CD4-positive, alpha-beta memory T cell (primary cell): ENCODE data around the gene TAX1BP1. TPM values are rescaled to one million over a fixed set of nuclear protein-coding genes. Genes with fewer than 3 reads are reported as not detected.
A peak's percentile ranks its signal among the peaks of the same experiment; 100 is the strongest.

ENCODE experiments used
- CTCF ChIA-PET: fragments of 350-600 bp; sonication (Branson Sonifier 250); formaldehyde crosslinking; loops from one replicate; lab custom pipeline; 2021; ENCODE audit warnings: inconsistent platforms; ENCODE audit not compliant: partially characterized antibody; lab: Charles Lee
- POLR2A ChIA-PET: fragments of 350-600 bp; sonication (Branson Sonifier 250); formaldehyde crosslinking; loops from one replicate; lab custom pipeline; 2021; ENCODE audit not compliant: partially characterized antibody; lab: Charles Lee
- DNase-seq, 5 donors: peaks; one replicate each; pipeline versions ENCODE4 v3.0.0 to v3.0.0-alpha.2; 2020 to 2022; ENCODE audit warnings: mixed read lengths in 1 of 5
- H3K27ac ChIP-seq: one replicate; pipeline ENCODE4 v1.7.0; 2013; ENCODE audit warnings: low read depth, low read length
- H3K27me3 ChIP-seq: 2 replicates; pipeline ENCODE4 v1.7.0; 2013; ENCODE audit warnings: mild to moderate bottlenecking, low read length, moderate library complexity; ENCODE audit not compliant: insufficient read depth
- H3K36me3 ChIP-seq: 2 replicates; pipeline ENCODE4 v1.7.0; 2013; ENCODE audit warnings: mild to moderate bottlenecking, low read length, moderate library complexity; ENCODE audit not compliant: insufficient read depth
- H3K4me1 ChIP-seq: 2 replicates; pipeline ENCODE4 v1.7.0; 2013; ENCODE audit warnings: mild to moderate bottlenecking, low read length, moderate library complexity; ENCODE audit not compliant: insufficient read depth
- H3K4me3 ChIP-seq, 2 donors: one replicate each; pipeline ENCODE4 v1.7.0; 2013; ENCODE audit warnings: low read length in 2 of 2, mild to moderate bottlenecking in 1 of 2
- H3K9me3 ChIP-seq, 2 donors: one replicate each; pipeline ENCODE4 v1.7.0; 2013; ENCODE audit warnings: low read length in 2 of 2, control low read depth in 1 of 2; ENCODE audit not compliant: control insufficient read depth in 1 of 2
- H3K27ac Mint-ChIP-seq, 7 donors: one replicate each; pipeline ENCODE4 v1.8.0; 2020 to 2021; ENCODE audit warnings: mixed read lengths in 7 of 7, mild to moderate bottlenecking in 6 of 7, inconsistent platforms in 3 of 7, moderate library complexity in 3 of 7
- H3K27me3 Mint-ChIP-seq, 2 donors: one replicate each; pipeline ENCODE4 v1.8.0; 2020 to 2021; ENCODE audit warnings: mixed read lengths in 2 of 2
- H3K36me3 Mint-ChIP-seq, 2 donors: one replicate each; pipeline ENCODE4 v1.8.0; 2020 to 2021; ENCODE audit warnings: mixed read lengths in 2 of 2, inconsistent platforms in 1 of 2, mild to moderate bottlenecking in 1 of 2
- H3K4me1 Mint-ChIP-seq, 4 donors: one replicate each; pipeline ENCODE4 v1.8.0; 2020 to 2021; ENCODE audit warnings: mixed read lengths in 4 of 4, mild to moderate bottlenecking in 1 of 4
- H3K4me3 Mint-ChIP-seq, 8 donors: one replicate each; pipeline ENCODE4 v1.8.0; 2020 to 2021; ENCODE audit warnings: mixed read lengths in 8 of 8, mild to moderate bottlenecking in 7 of 8, moderate library complexity in 6 of 8, inconsistent platforms in 3 of 8
- H3K9me3 Mint-ChIP-seq, 8 donors: one replicate each; pipeline ENCODE4 v1.8.0; 2020 to 2021; ENCODE audit warnings: mixed read lengths in 8 of 8, mild to moderate bottlenecking in 5 of 8, inconsistent platforms in 3 of 8, moderate library complexity in 1 of 8
- intact Hi-C: fragments of 100-400 bp; cut with micrococcal nuclease; formaldehyde crosslinking; loops from one replicate; pipeline ENCODE4 v1.15.1; 2023
- polyA plus RNA-seq, 2 donors: library from polyadenylated mRNA; unstranded; fragments of 300-500 nt; fragmentation: Illumina TruSeq; gene quantifications; one replicate each; pipeline ENCODE4 v1.2.3, GENCODE V29; 2021
- total RNA-seq, 2 experiments: library from RNA; stranded (reverse); gene quantifications; one replicate each; pipeline ENCODE4 v1.2.3, GENCODE V29; 2021

TAX1BP1 gene
- total and polyA plus RNA-seq, 4 experiments from 2014 or later: 109 to 125 (median 112) TPM

DNA sequence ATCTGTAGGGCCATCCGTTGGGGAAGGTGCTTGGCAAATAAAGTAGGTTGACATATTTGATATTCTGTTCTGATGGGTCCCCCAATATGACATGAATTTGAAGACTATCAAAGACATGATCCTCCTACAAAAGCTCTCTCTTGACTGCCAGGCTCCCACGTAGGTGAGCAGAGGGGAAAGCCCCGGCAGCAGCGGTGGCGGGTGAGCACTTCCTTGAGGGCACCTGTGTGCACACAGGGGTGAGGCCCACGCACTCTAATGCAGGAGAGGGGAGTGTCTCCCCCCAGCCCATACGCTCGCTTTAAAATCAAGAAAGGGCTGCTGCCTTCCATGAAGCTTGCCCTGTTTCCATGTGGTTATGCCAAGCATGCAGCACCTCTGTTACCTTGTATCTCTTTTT is 100.4 kb downstream of the TAX1BP1 start:
- Histone ChIP-seq H3K4me3 (no peak overlapping the region), H3K36me3 (no peaks in the 10 kb centered on the region), H3K9me3 (no peaks in the 10 kb centered on the region), H3K27ac (peak overlapping the region; percentile 13), H3K4me1 (peaks cover 15% of the 10 kb centered on the region), H3K27me3 (no peaks in the 10 kb centered on the region)
- POLR2A ChIA-PET: interaction anchor here (1.0 kb wide), 1 partner anchor 14 kb away, joined by 3 read pairs; no protein-coding TSS in a partner anchor
- Mint-ChIP-seq H3K9me3 (no peaks in the 10 kb centered on the region), H3K4me1 (peaks cover 17 to 30% (median 25%) of the 10 kb centered on the region in 4 donors), H3K27ac (peak overlapping the region in 6 of 7 donors; percentile 77 to 88 (median 80)), H3K4me3 (peak overlapping the region in 2 of 8 donors; percentile 26 to 37), H3K27me3 (no peaks in the 10 kb centered on the region), H3K36me3 (peaks cover 0 to 11% of the 10 kb centered on the region in 2 donors)
- CTCF ChIA-PET: interaction anchor here (1.1 to 1.5 kb wide), 2 partner anchors 55 to 661 kb away, joined by 3 to 4 read pairs; no protein-coding TSS in a partner anchor
- DNase-seq: peak; percentile 34 to 65 (median 41)
- intact Hi-C loops: no loop called here

DNA sequence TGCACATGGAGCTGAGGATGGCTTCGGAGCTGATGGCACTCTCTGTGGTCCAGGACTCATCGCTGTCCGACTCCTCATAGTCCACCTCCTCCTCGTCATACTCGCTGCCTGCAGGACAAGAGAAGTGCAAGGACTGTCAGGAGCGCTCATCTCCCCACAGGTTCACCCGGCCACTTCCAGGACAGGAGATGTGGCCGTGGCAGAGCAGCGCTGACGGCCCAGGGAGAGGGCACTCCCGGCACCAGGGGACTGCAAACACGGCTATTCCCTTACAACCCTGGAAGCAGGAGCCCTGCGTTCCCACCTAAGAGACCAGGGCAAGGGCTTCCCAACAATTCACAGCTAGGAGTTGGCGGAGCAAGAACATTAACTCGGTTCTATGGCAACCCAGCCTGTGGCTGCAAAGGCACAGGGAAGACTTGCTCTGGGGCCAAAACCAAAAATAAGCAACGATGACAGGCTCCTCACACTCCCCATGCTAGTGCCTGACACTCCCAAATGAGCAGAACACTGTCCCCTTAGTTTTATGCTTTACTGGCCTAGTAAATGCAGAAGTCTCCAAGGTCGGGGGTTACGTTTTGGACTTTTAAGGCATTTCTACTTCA is 100.9 kb downstream of the TAX1BP1 start:
- peaks cover 17 to 30% (median 25%) of the 10 kb centered on the region in 4 donors for H3K4me1 Mint-ChIP-seq

DNA sequence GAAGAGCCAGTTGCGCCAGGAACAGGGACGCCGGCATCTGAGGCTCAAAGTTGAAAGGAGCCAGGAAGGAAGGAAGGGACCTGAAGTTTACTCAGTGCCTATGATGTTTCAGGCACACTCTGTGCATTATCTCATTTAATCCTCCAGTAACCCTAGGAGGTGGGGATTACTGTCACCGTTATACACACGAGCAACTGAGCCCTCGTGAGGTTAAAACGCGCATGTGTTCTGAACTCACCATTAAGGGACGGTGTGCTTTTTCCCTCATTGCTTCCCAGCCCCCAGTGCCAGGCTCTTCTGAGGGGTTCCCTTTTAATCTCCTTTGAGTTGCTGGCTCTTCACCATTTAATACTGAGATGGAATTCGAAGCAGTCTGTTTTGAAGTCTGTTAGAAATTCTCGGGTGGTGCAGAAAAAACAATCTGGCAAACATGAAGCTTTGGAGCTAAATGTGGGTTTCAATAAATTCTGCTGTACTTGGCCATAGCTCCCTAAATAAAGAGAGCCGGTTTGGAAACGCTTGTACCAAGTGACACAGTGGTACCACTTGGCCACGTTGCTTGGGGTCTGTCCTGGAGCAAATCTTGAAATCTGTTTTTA is 102.2 kb downstream of the TAX1BP1 start:
- H3K9me3 ChIP-seq: no peaks in the 10 kb centered on the region
- no peak for DNase-seq
- no peak overlapping the region for H3K27ac ChIP-seq
- POLR2A ChIA-PET: no interaction called here
- no peak overlapping the region for H3K4me3 Mint-ChIP-seq
- no peaks in the 10 kb centered on the region for H3K27me3 Mint-ChIP-seq
- H3K4me1 Mint-ChIP-seq: peaks cover 13 to 30% (median 21%) of the 10 kb centered on the region in 4 donors
- no peaks in the 10 kb centered on the region for H3K36me3 ChIP-seq
- intact Hi-C loops: no loop called here
- no peak overlapping the region for H3K4me3 ChIP-seq
- H3K27ac Mint-ChIP-seq: peak overlapping the region in 4 of 7 donors; percentile 13 to 66 (median 46)
- peaks cover 0 to 2% (median 0%) of the 10 kb centered on the region in 8 donors for H3K9me3 Mint-ChIP-seq
- peaks cover 15% of the 10 kb centered on the region for H3K4me1 ChIP-seq
- CTCF ChIA-PET: interaction anchor here (1.0 kb wide), 1 partner anchor 178 kb away, joined by 4 read pairs; no protein-coding TSS in a partner anchor
- H3K27me3 ChIP-seq: no peaks in the 10 kb centered on the region
- peaks cover 0 to 11% of the 10 kb centered on the region in 2 donors for H3K36me3 Mint-ChIP-seq

More for the DNA sequence above, 100.9 kb downstream of the TAX1BP1 start:
- ChIA-PET CTCF (interaction anchor here (1.0 to 1.5 kb wide), 3 partner anchors 56 to 661 kb away, joined by 3 to 4 read pairs (median 4); no protein-coding TSS in a partner anchor), POLR2A (no interaction called here)
- intact Hi-C loops: no loop called here
- Histone ChIP-seq H3K27ac (no peak overlapping the region), H3K4me3 (no peak overlapping the region), H3K27me3 (no peaks in the 10 kb centered on the region), H3K9me3 (no peaks in the 10 kb centered on the region), H3K36me3 (no peaks in the 10 kb centered on the region), H3K4me1 (peaks cover 15% of the 10 kb centered on the region)
- H3K4me3 Mint-ChIP-seq: peak overlapping the region in 2 of 8 donors; percentile 26 to 37
- peak overlapping the region in 5 of 7 donors; percentile 30 to 88 (median 78) for H3K27ac Mint-ChIP-seq
- no peaks in the 10 kb centered on the region for H3K9me3 Mint-ChIP-seq
- no peaks in the 10 kb centered on the region for H3K27me3 Mint-ChIP-seq
- DNase-seq: no peak
- H3K36me3 Mint-ChIP-seq: peaks cover 0 to 11% of the 10 kb centered on the region in 2 donors

DNA sequence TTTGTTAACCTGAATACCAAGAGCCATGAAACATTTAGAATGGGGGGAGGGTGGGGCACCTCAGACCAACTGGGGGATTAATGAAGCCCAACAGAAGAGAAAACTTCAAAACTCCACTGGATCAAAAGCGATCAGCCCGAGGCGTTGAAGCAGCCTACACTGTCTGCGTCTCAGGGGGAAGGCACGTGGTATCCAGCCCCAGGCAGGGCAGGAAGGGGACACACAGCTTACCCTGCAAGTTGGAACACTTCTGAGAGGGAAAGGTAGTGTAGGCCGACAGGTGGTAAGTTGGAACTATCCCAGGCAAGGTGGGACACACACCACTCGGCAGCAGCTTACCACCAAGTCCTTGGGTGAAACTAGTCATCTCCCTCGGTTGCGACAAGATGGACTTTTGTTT is 102.9 kb downstream of the TAX1BP1 start:
- intact Hi-C loops: no loop called here
- POLR2A ChIA-PET: no interaction called here
- CTCF ChIA-PET: no interaction called here
- Mint-ChIP-seq H3K9me3 (peaks cover 0 to 2% (median 0%) of the 10 kb centered on the region in 8 donors), H3K4me1 (peaks cover 13 to 30% (median 21%) of the 10 kb centered on the region in 4 donors), H3K4me3 (no peak overlapping the region), H3K27me3 (no peaks in the 10 kb centered on the region), H3K27ac (peak overlapping the region in 1 of 7 donors; percentile 66), H3K36me3 (peaks cover 0 to 6% of the 10 kb centered on the region in 2 donors)
- Histone ChIP-seq H3K36me3 (no peaks in the 10 kb centered on the region), H3K9me3 (no peaks in the 10 kb centered on the region), H3K27ac (no peak overlapping the region), H3K27me3 (no peaks in the 10 kb centered on the region), H3K4me1 (peaks cover 15% of the 10 kb centered on the region), H3K4me3 (no peak overlapping the region)
- DNase-seq: no peak

DNA sequence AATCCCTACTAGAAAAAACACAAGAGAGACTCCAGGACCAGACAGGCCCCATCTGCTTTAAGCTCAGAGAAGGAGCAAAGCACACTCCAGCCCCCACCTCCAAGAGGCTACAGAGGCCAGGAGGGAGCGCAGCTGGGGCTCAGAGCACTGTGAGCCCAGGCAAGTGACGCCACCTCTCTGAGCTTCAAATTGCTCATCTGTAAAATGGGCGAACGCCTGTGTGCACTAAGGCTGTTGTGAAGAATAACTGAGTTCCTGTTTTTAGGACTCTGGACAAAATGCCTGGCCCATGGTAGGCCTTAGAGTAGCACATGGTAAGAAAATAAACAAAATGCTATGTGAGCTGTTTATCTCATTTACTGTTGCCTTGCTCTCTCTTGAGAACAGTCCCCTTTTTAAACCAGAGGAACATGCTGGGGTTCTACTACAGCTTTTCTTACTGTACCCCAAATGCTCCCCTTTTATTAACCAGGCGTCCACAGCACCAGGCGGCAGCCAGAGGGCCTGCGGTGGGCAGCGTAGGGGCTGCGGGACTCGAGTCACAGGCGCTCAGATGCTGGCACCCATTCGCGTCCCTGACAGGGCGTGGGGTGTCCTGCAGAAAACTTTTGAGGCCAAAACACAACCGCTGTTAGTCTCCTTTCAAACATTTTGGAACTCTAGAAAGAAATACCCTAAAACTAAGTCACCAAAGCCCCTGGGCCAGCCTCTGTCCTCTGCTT is 103.8 kb downstream of the TAX1BP1 start:
- H3K9me3 Mint-ChIP-seq: peaks cover 0 to 2% (median 0%) of the 10 kb centered on the region in 8 donors
- no peak overlapping the region for H3K4me3 Mint-ChIP-seq
- peaks cover 0 to 5% of the 10 kb centered on the region in 2 donors for H3K36me3 Mint-ChIP-seq
- Histone ChIP-seq H3K9me3 (no peaks in the 10 kb centered on the region), H3K27ac (no peak overlapping the region), H3K27me3 (no peaks in the 10 kb centered on the region), H3K4me1 (peaks cover 15% of the 10 kb centered on the region), H3K36me3 (no peaks in the 10 kb centered on the region), H3K4me3 (no peak overlapping the region)
- no peak for DNase-seq
- CTCF ChIA-PET: no interaction called here
- intact Hi-C loops: no loop called here
- no peaks in the 10 kb centered on the region for H3K27me3 Mint-ChIP-seq
- POLR2A ChIA-PET: no interaction called here
- H3K27ac Mint-ChIP-seq: peak overlapping the region in 2 of 7 donors; percentile 32 to 42
- peaks cover 13 to 25% (median 19%) of the 10 kb centered on the region in 4 donors for H3K4me1 Mint-ChIP-seq

DNA sequence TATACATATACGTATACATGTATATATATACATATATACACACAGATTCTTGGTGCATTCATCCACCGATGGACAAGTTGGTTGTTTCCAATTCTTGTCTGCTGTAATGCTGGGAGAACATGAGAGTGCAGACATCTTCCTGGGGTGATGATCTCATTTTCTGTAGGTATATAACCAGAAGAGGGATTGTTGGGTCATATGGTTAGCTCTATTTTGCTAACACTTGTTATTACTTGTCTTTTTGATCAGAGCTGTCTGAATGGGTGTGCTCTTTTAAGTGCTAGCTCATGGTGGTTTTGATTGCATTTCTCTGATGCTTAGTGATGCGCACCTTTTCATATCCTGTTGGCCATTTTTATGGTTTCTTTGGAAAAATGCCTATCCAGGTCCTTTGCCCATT is 106.4 kb downstream of the TAX1BP1 start:
- Histone ChIP-seq H3K9me3 (no peaks in the 10 kb centered on the region), H3K27me3 (no peaks in the 10 kb centered on the region), H3K4me3 (no peak overlapping the region), H3K4me1 (no peaks in the 10 kb centered on the region), H3K36me3 (no peaks in the 10 kb centered on the region), H3K27ac (no peak overlapping the region)
- Mint-ChIP-seq H3K27ac (no peak overlapping the region), H3K4me1 (peaks cover 0 to 4% (median under 1%) of the 10 kb centered on the region in 4 donors), H3K9me3 (peaks cover 0 to 2% (median 0%) of the 10 kb centered on the region in 8 donors), H3K27me3 (no peaks in the 10 kb centered on the region), H3K4me3 (no peak overlapping the region), H3K36me3 (no peaks in the 10 kb centered on the region)
- CTCF ChIA-PET: interaction anchor here (0.6 kb wide), 1 partner anchor 21 kb away, joined by 3 read pairs; no protein-coding TSS in a partner anchor
- DNase-seq: no peak
- POLR2A ChIA-PET: no interaction called here
- intact Hi-C loops: no loop called here

DNA sequence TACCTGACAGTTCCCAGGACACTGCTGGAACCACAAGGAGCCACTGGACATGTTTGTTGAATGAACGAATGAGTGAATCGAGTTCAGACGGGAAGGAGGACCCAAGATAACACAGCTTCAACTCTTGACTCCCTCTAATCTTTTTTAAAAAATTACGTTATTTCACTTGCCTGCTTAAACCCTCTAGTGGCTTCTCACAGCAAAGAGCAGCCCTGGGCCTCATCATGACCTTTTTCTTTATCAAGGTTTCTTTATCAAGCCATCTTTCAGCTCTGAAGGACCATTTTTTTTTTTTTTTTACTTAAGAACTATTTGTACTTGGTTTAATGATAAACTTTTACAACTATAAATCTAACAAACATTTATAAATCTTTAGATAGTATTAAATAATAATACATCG is 110.6 kb downstream of the TAX1BP1 start:
- Mint-ChIP-seq H3K4me1 (peaks cover 0 to 3% (median 0%) of the 10 kb centered on the region in 4 donors), H3K36me3 (peaks cover 6 to 7% of the 10 kb centered on the region in 2 donors), H3K27ac (no peak overlapping the region), H3K27me3 (no peaks in the 10 kb centered on the region), H3K9me3 (peaks cover 0 to 6% (median 3%) of the 10 kb centered on the region in 8 donors), H3K4me3 (no peak overlapping the region)
- Histone ChIP-seq H3K36me3 (no peaks in the 10 kb centered on the region), H3K4me1 (no peaks in the 10 kb centered on the region), H3K27me3 (no peaks in the 10 kb centered on the region), H3K4me3 (no peak overlapping the region), H3K9me3 (no peaks in the 10 kb centered on the region), H3K27ac (no peak overlapping the region)
- no peak for DNase-seq
- ChIA-PET POLR2A (no interaction called here), CTCF (no interaction called here)
- intact Hi-C loops: no loop called here
